SK-N-MC (cell line): ENCODE results near the gene SRGAP1.

Source experiments
- EZH2 ChIP-seq: fragments of 200-600 bp; sonication (generic); IDR thresholded peaks from one replicate; pipeline ENCODE4 v1.6.1; 2017; ENCODE audit warnings: antibody characterized with exemption
- POLR2AphosphoS5 ChIP-seq: IDR thresholded peaks from 2 replicates; pipeline ENCODE4 v1.6.1; 2012; ENCODE audit warnings: mild to moderate bottlenecking, low read depth, low read length, borderline replicate concordance

GRCh38 chr12:64103825-64104740 is 259.6 kb downstream of the SRGAP1 start:
- TF ChIP-seq POLR2AphosphoS5 (no peak), EZH2 (no peak)
